CD4-positive, alpha-beta T cell (primary cell): ENCODE results near the gene RYR3. TPM values are rescaled to one million over a fixed set of nuclear protein-coding genes. Genes with fewer than 3 reads are reported as not detected.

ENCODE experiments used
- ATAC-seq: fragments of 200-7000 bp; cut with Tn5 transposase; one replicate; pipeline ENCODE4 v1.10.0; 2022; ENCODE audit warnings: mild to moderate bottlenecking; ENCODE audit not compliant: poor library complexity
- CTCF ChIA-PET: fragments of 350-600 bp; sonication (Branson Sonifier 250); formaldehyde crosslinking; loops from one replicate; lab custom pipeline; 2021; ENCODE audit warnings: antibody characterized with exemption, inconsistent platforms; lab: Charles Lee
- POLR2A ChIA-PET: fragments of 350-600 bp; sonication (Branson Sonifier 250); formaldehyde crosslinking; loops from one replicate; lab custom pipeline; 2021; ENCODE audit warnings: antibody characterized with exemption, inconsistent platforms; lab: Charles Lee
- DNase-seq, 14 experiments: peaks; one replicate each; pipeline ENCODE4 v3.0.0-alpha.2; 2013 to 2020; ENCODE audit warnings: mixed read lengths in 2 of 14
- H3K27ac ChIP-seq, 2 donors: one replicate each; pipeline versions ENCODE4 v1.5.1 to v1.7.0; 2013; ENCODE audit warnings: low read length in 2 of 2, low read depth in 1 of 2, mild to moderate bottlenecking in 1 of 2
- H3K27me3 ChIP-seq, 2 experiments: 1 replicate in 1 of 2; 2 replicates in 1 of 2; pipeline versions ENCODE4 v1.6.1 to v1.7.0; 2013; ENCODE audit warnings: low read length in 2 of 2, control low read depth in 1 of 2, mild to moderate bottlenecking in 1 of 2, moderate library complexity in 1 of 2; ENCODE audit not compliant: insufficient read depth in 2 of 2, control insufficient read depth in 1 of 2
- H3K36me3 ChIP-seq: one replicate; pipeline ENCODE4 v1.6.1; 2013; ENCODE audit warnings: low read length, control low read depth; ENCODE audit not compliant: insufficient read depth
- H3K4me1 ChIP-seq: one replicate; pipeline ENCODE4 v1.6.1; 2013; ENCODE audit warnings: low read length, control low read depth; ENCODE audit not compliant: insufficient read depth
- H3K4me3 ChIP-seq: one replicate; pipeline ENCODE4 v1.5.1; 2013; ENCODE audit warnings: mild to moderate bottlenecking, low read length, moderate library complexity
- H3K9me3 ChIP-seq, 2 experiments: 1 replicate in 1 of 2; 2 replicates in 1 of 2; pipeline versions ENCODE4 v1.6.1 to v1.7.0; 2013; ENCODE audit warnings: low read length in 2 of 2, mild to moderate bottlenecking in 2 of 2, control low read depth in 1 of 2, moderate library complexity in 1 of 2; ENCODE audit not compliant: control insufficient read depth in 1 of 2, insufficient read depth in 1 of 2
- H3K27ac Mint-ChIP-seq: one replicate; pipeline ENCODE4 v1.8.0; 2020; ENCODE audit warnings: mixed read lengths
- H3K27me3 Mint-ChIP-seq: one replicate; pipeline ENCODE4 v1.8.0; 2021; ENCODE audit warnings: mixed read lengths
- H3K36me3 Mint-ChIP-seq: one replicate; pipeline ENCODE4 v1.8.0; 2021; ENCODE audit warnings: low read depth, mixed read lengths
- H3K4me1 Mint-ChIP-seq: one replicate; pipeline ENCODE4 v1.8.0; 2021; ENCODE audit warnings: low read depth, mixed read lengths
- H3K4me3 Mint-ChIP-seq: one replicate; pipeline ENCODE4 v1.8.0; 2020; ENCODE audit warnings: mild to moderate bottlenecking, mixed read lengths
- H3K9me3 Mint-ChIP-seq: one replicate; pipeline ENCODE4 v1.8.0; 2020; ENCODE audit warnings: mixed read lengths
- CTCF ChIP-seq: fragments of 200-600 bp; IDR thresholded peaks from one replicate; pipeline ENCODE4 v1.8.0; 2022; ENCODE audit warnings: antibody characterized with exemption, mild to moderate bottlenecking
- intact Hi-C, 2 experiments: fragments of 100-400 bp; cut with DNase I in 1 of 2; cut with micrococcal nuclease in 1 of 2; formaldehyde crosslinking; loops; one replicate each; pipeline versions ENCODE4 v1.15.1 to v1.9.0; 2023 to 2025; cut with DNase I, micrococcal nuclease
- total RNA-seq, 174 experiments: library from RNA in 2 of 174; stranded (reverse) in 2 of 174; gene quantifications; one replicate each; pipeline ENCODE4 v1.2.3 and lab custom pipeline; 2021 to 2026

The RYR3 gene
- total RNA-seq, 2 experiments from 2014 or later: not detected

DNA sequence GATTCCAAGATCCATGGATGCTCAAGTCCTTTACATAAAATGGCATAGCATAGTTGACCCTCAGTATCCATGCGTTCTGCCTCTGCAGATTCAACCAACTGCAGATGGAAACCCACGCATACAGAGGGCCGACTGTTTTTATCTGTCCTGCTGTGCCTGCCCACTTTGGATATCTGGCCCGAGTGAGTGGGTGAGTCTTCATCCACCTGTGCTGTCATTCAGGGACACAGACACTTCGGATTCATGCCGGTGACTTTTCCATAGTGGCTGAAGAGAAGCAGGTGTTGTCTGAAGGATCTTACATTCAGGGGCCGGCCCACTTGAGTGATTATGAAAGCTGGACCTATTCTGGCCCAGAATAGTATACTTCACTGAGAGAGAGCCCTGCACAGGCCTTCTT is 85.1 kb downstream of the RYR3 start:
- Histone ChIP-seq H3K27me3 (no peaks in the 10 kb centered on the region), H3K4me1 (no peaks in the 10 kb centered on the region), H3K4me3 (no peak overlapping the region), H3K36me3 (no peaks in the 10 kb centered on the region), H3K27ac (no peak overlapping the region), H3K9me3 (no peaks in the 10 kb centered on the region)
- no peaks in the 10 kb centered on the region for H3K4me1 Mint-ChIP-seq
- DNase-seq: no peak
- H3K9me3 Mint-ChIP-seq: no peaks in the 10 kb centered on the region
- ChIA-PET POLR2A (no interaction called here), CTCF (no interaction called here)
- intact Hi-C loops: no loop called here
- peaks cover 8% of the 10 kb centered on the region for H3K27me3 Mint-ChIP-seq
- ATAC-seq: no peak
- no peak overlapping the region for H3K27ac Mint-ChIP-seq
- TF ChIP-seq CTCF: no peak
- H3K4me3 Mint-ChIP-seq: no peak overlapping the region
- no peaks in the 10 kb centered on the region for H3K36me3 Mint-ChIP-seq

GRCh38 chr15:33396475-33396874 is 85.7 kb downstream of the RYR3 start:
- Mint-ChIP-seq H3K36me3 (no peaks in the 10 kb centered on the region), H3K4me3 (no peak overlapping the region), H3K27me3 (peaks cover 11% of the 10 kb centered on the region), H3K4me1 (no peaks in the 10 kb centered on the region), H3K9me3 (no peaks in the 10 kb centered on the region), H3K27ac (no peak overlapping the region)
- Histone ChIP-seq H3K27ac (no peak overlapping the region), H3K4me3 (no peak overlapping the region), H3K27me3 (no peaks in the 10 kb centered on the region), H3K9me3 (no peaks in the 10 kb centered on the region), H3K4me1 (no peaks in the 10 kb centered on the region), H3K36me3 (no peaks in the 10 kb centered on the region)
- CTCF ChIA-PET: no interaction called here
- POLR2A ChIA-PET: no interaction called here
- intact Hi-C loops: no loop called here
- ATAC-seq (no peak), DNase-seq (no peak)
- TF ChIP-seq CTCF: no peak

DNA sequence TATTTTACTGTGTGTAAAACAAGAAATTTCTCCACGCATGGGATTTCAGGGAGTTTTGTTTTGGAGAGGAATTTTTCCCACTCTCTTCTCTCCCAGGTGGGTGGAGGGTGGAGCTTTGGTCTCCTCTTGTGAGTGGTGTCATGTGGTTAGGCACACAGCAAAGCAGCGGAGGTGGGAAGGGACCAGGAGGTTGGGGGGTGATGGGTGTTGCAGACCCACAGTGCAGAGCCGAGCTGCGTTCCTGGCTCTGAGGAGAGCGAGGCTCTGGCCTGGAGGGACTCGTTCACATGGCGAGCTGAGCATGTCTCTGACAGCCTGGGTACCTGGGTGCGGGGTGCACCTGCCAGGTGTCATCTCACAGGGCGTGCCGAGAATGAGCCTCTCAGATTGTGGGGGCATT is 87.8 kb downstream of the RYR3 start:
- no peak overlapping the region for H3K4me3 ChIP-seq
- Mint-ChIP-seq H3K4me3 (no peak overlapping the region), H3K36me3 (no peaks in the 10 kb centered on the region), H3K9me3 (no peaks in the 10 kb centered on the region), H3K27ac (no peak overlapping the region), H3K27me3 (peaks cover 16% of the 10 kb centered on the region), H3K4me1 (no peaks in the 10 kb centered on the region)
- no peaks in the 10 kb centered on the region for H3K9me3 ChIP-seq
- TF ChIP-seq CTCF: no peak
- no peaks in the 10 kb centered on the region for H3K4me1 ChIP-seq
- intact Hi-C loops: no loop called here
- ChIA-PET CTCF (no interaction called here), POLR2A (no interaction called here)
- no peaks in the 10 kb centered on the region for H3K27me3 ChIP-seq
- no peak overlapping the region for H3K27ac ChIP-seq
- ATAC-seq: no peak
- H3K36me3 ChIP-seq: no peaks in the 10 kb centered on the region
- DNase-seq: no peak
